GM12891 (cell line): Measurements from ENCODE around the gene NDUFB10.
"Not testable (repeated sequence)": the region's sequence is repeated elsewhere in the genome, so short reads cannot be mapped to it uniquely, and the experiment has no call there.

Experiments used
- POLR2AphosphoS5 ChIP-seq: IDR thresholded peaks from 2 replicates; pipeline ENCODE4 v1.6.1; 2011; ENCODE audit warnings: low read depth, low read length, control low read depth
- SPI1 ChIP-seq: IDR thresholded peaks from 2 replicates; pipeline ENCODE4 v1.6.1; 2011; ENCODE audit warnings: low read depth, low read length, control low read depth

- TF ChIP-seq SPI1, result not testable (repeated sequence)
- TF ChIP-seq POLR2AphosphoS5, result 0 out of 2 replicates have a peak, but pooled peaks have one; percentile 46
Measured at GRCh38 chr16:1962161-1963153, 3.1 kb downstream of the NDUFB10 start.
